ENCODE measurements around the gene TCTN2. TPM values are rescaled to one million over a fixed set of nuclear protein-coding genes. Genes with fewer than 3 reads are reported as not detected.
A peak's percentile ranks its signal among the peaks of the same experiment; 100 is the strongest.

The TCTN2 gene
- total and polyA plus RNA-seq, 2 donors (not counting 1 experiment from before 2014, with no cell fraction given): 7.9 to 14.8 TPM

DNA sequence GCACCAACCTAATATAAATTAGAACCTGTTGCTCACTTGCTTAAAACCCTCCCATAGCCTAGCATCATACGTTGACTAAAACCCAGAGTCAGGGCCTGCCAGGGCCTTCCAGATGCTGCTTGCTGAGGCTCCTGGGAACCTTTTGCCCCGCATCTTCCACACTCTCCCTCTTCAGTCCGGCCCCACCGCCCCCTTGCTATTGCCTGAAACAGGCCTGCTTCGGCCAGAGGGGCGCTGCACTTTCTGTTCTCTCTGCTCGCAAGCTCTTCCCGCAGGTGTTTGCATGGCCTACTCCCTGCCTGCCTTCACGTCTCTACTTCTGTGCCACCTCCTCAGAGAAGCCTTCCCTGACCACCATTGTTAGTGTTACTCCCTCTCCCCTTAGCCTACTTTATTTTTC, 13.7 kb upstream of the TCTN2 start:
- Histone ChIP-seq H3K9me3 (ENCODE audit: control insufficient read depth, insufficient read depth, low read depth, low read length) (no peaks in the 10 kb centered on the region), H3K36me3 (ENCODE audit: control insufficient read depth, insufficient read depth, low read length) (peaks cover 2% of the 10 kb centered on the region), H3K4me3 (replicated peaks in 1 of 4; ENCODE audit: control extremely low read depth in 1 of 4, insufficient read depth in 1 of 4, low read depth in 3 of 4, low read length in 4 of 4) (no peak overlapping the region), H4K20me1 (ENCODE audit: control insufficient read depth, extremely low read depth, insufficient read depth, low read length) (no peaks in the 10 kb centered on the region), H2AFZ (ENCODE audit: low read length) (no peak overlapping the region), H3K4me1 (ENCODE audit: control insufficient read depth, extremely low read depth, insufficient read depth, low read length) (peaks cover 5% of the 10 kb centered on the region), H3K9ac (ENCODE audit: insufficient read depth, low read length) (no peak overlapping the region), H3K79me2 (ENCODE audit: control insufficient read depth, insufficient read depth, low read length) (no peaks in the 10 kb centered on the region), H3K27me3 (ENCODE audit: control insufficient read depth, insufficient read depth, low read length) (no peaks in the 10 kb centered on the region), H3K4me2 (ENCODE audit: extremely low read depth, insufficient read depth, low read length) (no peak overlapping the region), H3K27ac (ENCODE audit: insufficient read depth, low read length) (no peak overlapping the region)
- no peak for TF ChIP-seq EZH2 (IDR thresholded peaks at IDR 0.05; ENCODE audit: low read length, missing control alignments)
- TF ChIP-seq CTCF (conservative IDR thresholded peaks at IDR 0.05 in 1 of 2, IDR thresholded peaks at IDR 0.05 in 1 of 2; ENCODE audit: low read depth in 1 of 2, low read length in 2 of 2): no peak
- DNase-seq (ENCODE audit: low read depth in 2 of 2): no peak

DNA sequence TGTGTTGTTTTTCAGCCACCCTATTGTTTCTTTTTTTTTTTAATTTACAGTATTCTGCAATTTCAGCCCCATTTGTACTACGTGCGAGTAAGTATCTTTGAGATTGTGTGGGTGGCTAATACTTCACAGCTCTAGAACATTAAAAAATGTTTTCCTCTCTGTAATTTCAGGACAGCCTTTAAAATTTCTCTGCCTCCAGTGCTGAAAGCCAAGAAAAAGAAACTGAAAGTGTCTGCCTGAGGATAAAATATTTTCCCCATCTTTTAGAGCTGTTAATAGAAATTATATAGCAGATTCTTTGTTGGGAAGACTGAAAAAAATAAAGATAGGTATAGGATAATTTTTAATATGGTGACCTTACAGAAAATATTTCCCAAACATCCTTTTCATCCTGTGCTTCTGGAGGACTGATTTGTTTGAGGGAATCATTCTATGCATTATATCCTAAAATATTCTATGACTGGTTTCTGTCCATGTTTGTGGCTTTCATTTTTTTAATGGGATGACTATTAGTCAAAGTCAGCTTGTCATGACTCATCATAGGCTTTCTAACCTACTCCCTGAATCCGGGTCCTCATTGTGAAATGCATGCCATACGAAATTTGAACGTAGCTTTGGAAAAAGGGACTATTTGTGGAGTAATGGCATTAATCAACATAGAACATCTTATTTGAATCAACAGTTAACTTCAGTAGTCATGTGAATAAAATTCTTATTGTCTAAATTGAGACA, 10.8 kb upstream of the TCTN2 start:
- Histone ChIP-seq H2AFZ (ENCODE audit: low read length) (no peak overlapping the region), H3K79me2 (ENCODE audit: control insufficient read depth, insufficient read depth, low read length) (no peaks in the 10 kb centered on the region), H3K9me3 (ENCODE audit: control insufficient read depth, insufficient read depth, low read depth, low read length) (no peaks in the 10 kb centered on the region), H3K4me2 (ENCODE audit: extremely low read depth, insufficient read depth, low read length) (peak overlapping the region; percentile 72), H3K9ac (ENCODE audit: insufficient read depth, low read length) (no peak overlapping the region), H3K4me3 (replicated peaks in 1 of 4; ENCODE audit: control extremely low read depth in 1 of 4, insufficient read depth in 1 of 4, low read depth in 3 of 4, low read length in 4 of 4) (peak overlapping the region in 2 of 4 experiments; percentile 5 to 19), H3K36me3 (ENCODE audit: control insufficient read depth, insufficient read depth, low read length) (peaks cover 1% of the 10 kb centered on the region), H3K27ac (ENCODE audit: insufficient read depth, low read length) (peak overlapping the region; percentile 34), H4K20me1 (ENCODE audit: control insufficient read depth, extremely low read depth, insufficient read depth, low read length) (no peaks in the 10 kb centered on the region), H3K27me3 (ENCODE audit: control insufficient read depth, insufficient read depth, low read length) (no peaks in the 10 kb centered on the region), H3K4me1 (ENCODE audit: control insufficient read depth, extremely low read depth, insufficient read depth, low read length) (peaks cover 5% of the 10 kb centered on the region)
- no peak for TF ChIP-seq CTCF (conservative IDR thresholded peaks at IDR 0.05 in 1 of 2, IDR thresholded peaks at IDR 0.05 in 1 of 2; ENCODE audit: low read depth in 1 of 2, low read length in 2 of 2)
- no peak for TF ChIP-seq EZH2 (IDR thresholded peaks at IDR 0.05; ENCODE audit: low read length, missing control alignments)
- DNase-seq (ENCODE audit: low read depth in 2 of 2): peak; percentile 82 to 89

- no peak overlapping the region for H3K9ac ChIP-seq (ENCODE audit: insufficient read depth, low read length)
Observed at GRCh38 chr12:123667771-123668170, 3.1 kb upstream of the TCTN2 start.

More at GRCh38 chr12:123667771-123668170, 3.1 kb upstream of the TCTN2 start:
- Histone ChIP-seq H3K79me2 (ENCODE audit: control insufficient read depth, insufficient read depth, low read length) (no peaks in the 10 kb centered on the region), H3K36me3 (ENCODE audit: control insufficient read depth, insufficient read depth, low read length) (no peaks in the 10 kb centered on the region), H3K4me3 (replicated peaks in 1 of 4; ENCODE audit: control extremely low read depth in 1 of 4, insufficient read depth in 1 of 4, low read depth in 3 of 4, low read length in 4 of 4) (no peak overlapping the region), H3K4me1 (ENCODE audit: control insufficient read depth, extremely low read depth, insufficient read depth, low read length) (no peaks in the 10 kb centered on the region), H3K4me2 (ENCODE audit: extremely low read depth, insufficient read depth, low read length) (no peak overlapping the region), H4K20me1 (ENCODE audit: control insufficient read depth, extremely low read depth, insufficient read depth, low read length) (no peaks in the 10 kb centered on the region), H3K27ac (ENCODE audit: insufficient read depth, low read length) (no peak overlapping the region), H2AFZ (ENCODE audit: low read length) (no peak overlapping the region), H3K9me3 (ENCODE audit: control insufficient read depth, insufficient read depth, low read depth, low read length) (no peaks in the 10 kb centered on the region), H3K27me3 (ENCODE audit: control insufficient read depth, insufficient read depth, low read length) (no peaks in the 10 kb centered on the region)
- DNase-seq (ENCODE audit: low read depth in 2 of 2): no peak
- TF ChIP-seq CTCF (conservative IDR thresholded peaks at IDR 0.05 in 1 of 2, IDR thresholded peaks at IDR 0.05 in 1 of 2; ENCODE audit: low read depth in 1 of 2, low read length in 2 of 2): no peak
- TF ChIP-seq EZH2 (IDR thresholded peaks at IDR 0.05; ENCODE audit: low read length, missing control alignments): no peak

Data from fibroblast of lung (primary cell).